Measurements from ENCODE around the gene SHROOM3.

SHROOM3 gene

GRCh38 chr4:76548704-76549103 is 113.7 kb downstream of the SHROOM3 start:
- no peak for TF ChIP-seq CTCF (IDR thresholded peaks at IDR 0.05)
- no peak overlapping the region for H3K4me3 ChIP-seq (ENCODE audit: low read depth in 1 of 2, low read length in 1 of 2)
- no peaks in the 10 kb centered on the region for H3K9me3 ChIP-seq
- H3K4me1 ChIP-seq (ENCODE audit: control insufficient read depth in 1 of 2, insufficient read depth in 1 of 2, low read depth in 1 of 2, low read length in 1 of 2): no peaks in the 10 kb centered on the region
- peaks cover 12% of the 10 kb centered on the region for H3K27me3 ChIP-seq
- H3K36me3 ChIP-seq: no peaks in the 10 kb centered on the region
- H3K27ac ChIP-seq: no peak overlapping the region

- Histone ChIP-seq H3K9me3 (no peaks in the 10 kb centered on the region), H3K4me3 (ENCODE audit: low read depth in 1 of 2, low read length in 1 of 2) (no peak overlapping the region), H3K27me3 (peaks cover 12% of the 10 kb centered on the region), H3K4me1 (ENCODE audit: control insufficient read depth in 1 of 2, insufficient read depth in 1 of 2, low read depth in 1 of 2, low read length in 1 of 2) (no peaks in the 10 kb centered on the region), H3K36me3 (no peaks in the 10 kb centered on the region), H3K27ac (no peak overlapping the region)
- no peak for TF ChIP-seq CTCF (IDR thresholded peaks at IDR 0.05)
These were observed 114.7 kb downstream of the SHROOM3 start for GRCh38 chr4:76549765-76550164.

- peaks cover under 1% of the 10 kb centered on the region for H3K27me3 ChIP-seq
- no peak overlapping the region for H3K4me3 ChIP-seq (ENCODE audit: low read depth in 1 of 2, low read length in 1 of 2)
- no peaks in the 10 kb centered on the region for H3K4me1 ChIP-seq (ENCODE audit: control insufficient read depth in 1 of 2, insufficient read depth in 1 of 2, low read depth in 1 of 2, low read length in 1 of 2)
- H3K9me3 ChIP-seq: no peaks in the 10 kb centered on the region
- H3K36me3 ChIP-seq: no peaks in the 10 kb centered on the region
- H3K27ac ChIP-seq: no peak overlapping the region
- TF ChIP-seq CTCF (IDR thresholded peaks at IDR 0.05): no peak
These were observed 116.1 kb downstream of the SHROOM3 start for GRCh38 chr4:76550966-76551780.

- Histone ChIP-seq H3K4me1 (ENCODE audit: control insufficient read depth in 1 of 2, insufficient read depth in 1 of 2, low read depth in 1 of 2, low read length in 1 of 2) (no peaks in the 10 kb centered on the region), H3K36me3 (no peaks in the 10 kb centered on the region), H3K4me3 (ENCODE audit: low read depth in 1 of 2, low read length in 1 of 2) (no peak overlapping the region), H3K27me3 (peaks cover 2% of the 10 kb centered on the region), H3K27ac (no peak overlapping the region), H3K9me3 (no peaks in the 10 kb centered on the region)
- TF ChIP-seq CTCF (IDR thresholded peaks at IDR 0.05): no peak
These were observed 119.6 kb downstream of the SHROOM3 start for GRCh38 chr4:76554630-76555029.

- H3K27me3 ChIP-seq: peaks cover 5% of the 10 kb centered on the region
- TF ChIP-seq CTCF (IDR thresholded peaks at IDR 0.05): no peak
- H3K27ac ChIP-seq: no peak overlapping the region
These were observed 121.4 kb downstream of the SHROOM3 start for GRCh38 chr4:76556452-76556851.

More at GRCh38 chr4:76556452-76556851, 121.4 kb downstream of the SHROOM3 start:
- Histone ChIP-seq H3K4me3 (ENCODE audit: low read depth in 1 of 2, low read length in 1 of 2) (no peak overlapping the region), H3K4me1 (ENCODE audit: control insufficient read depth in 1 of 2, insufficient read depth in 1 of 2, low read depth in 1 of 2, low read length in 1 of 2) (no peaks in the 10 kb centered on the region), H3K9me3 (no peaks in the 10 kb centered on the region), H3K36me3 (no peaks in the 10 kb centered on the region)
